ENCODE results near the gene DGCR8. TPM values are rescaled to one million over a fixed set of nuclear protein-coding genes. Genes with fewer than 3 reads are reported as not detected.
A peak's percentile ranks its signal among the peaks of the same experiment; 100 is the strongest.
"Not testable (repeated sequence)": the region's sequence is repeated elsewhere in the genome, so short reads cannot be mapped to it uniquely, and the experiment has no call there.

The DGCR8 gene
- total RNA-seq, 1 donor from 2014 or later, result 32.5 TPM

- H3K9me3 Mint-ChIP-seq (ENCODE audit: low read depth), result no peaks in the 10 kb centered on the region
- no peak overlapping the region for H3K4me3 Mint-ChIP-seq (ENCODE audit: unreplicated experiment)
- no peaks in the 10 kb centered on the region for H3K36me3 Mint-ChIP-seq (ENCODE audit: low read depth)
- no peak overlapping the region for H3K27ac Mint-ChIP-seq (ENCODE audit: unreplicated experiment)
- TF ChIP-seq, protein P1, sequence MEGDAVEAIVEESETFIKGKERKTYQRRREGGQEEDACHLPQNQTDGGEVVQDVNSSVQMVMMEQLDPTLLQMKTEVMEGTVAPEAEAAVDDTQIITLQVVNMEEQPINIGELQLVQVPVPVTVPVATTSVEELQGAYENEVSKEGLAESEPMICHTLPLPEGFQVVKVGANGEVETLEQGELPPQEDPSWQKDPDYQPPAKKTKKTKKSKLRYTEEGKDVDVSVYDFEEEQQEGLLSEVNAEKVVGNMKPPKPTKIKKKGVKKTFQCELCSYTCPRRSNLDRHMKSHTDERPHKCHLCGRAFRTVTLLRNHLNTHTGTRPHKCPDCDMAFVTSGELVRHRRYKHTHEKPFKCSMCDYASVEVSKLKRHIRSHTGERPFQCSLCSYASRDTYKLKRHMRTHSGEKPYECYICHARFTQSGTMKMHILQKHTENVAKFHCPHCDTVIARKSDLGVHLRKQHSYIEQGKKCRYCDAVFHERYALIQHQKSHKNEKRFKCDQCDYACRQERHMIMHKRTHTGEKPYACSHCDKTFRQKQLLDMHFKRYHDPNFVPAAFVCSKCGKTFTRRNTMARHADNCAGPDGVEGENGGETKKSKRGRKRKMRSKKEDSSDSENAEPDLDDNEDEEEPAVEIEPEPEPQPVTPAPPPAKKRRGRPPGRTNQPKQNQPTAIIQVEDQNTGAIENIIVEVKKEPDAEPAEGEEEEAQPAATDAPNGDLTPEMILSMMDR (IDR thresholded peaks at IDR 0.05), result no peak
- H3K27me3 Mint-ChIP-seq (ENCODE audit: low read depth), result no peaks in the 10 kb centered on the region
- peaks cover 6% of the 10 kb centered on the region for H3K4me1 Mint-ChIP-seq (ENCODE audit: low read depth)
- no peak for DNase-seq (ENCODE audit: low spot score)
These were observed 79.0 kb downstream of the DGCR8 start for GRCh38 chr22:20159076-20159475.

GRCh38 chr22:20159531-20159930 is 79.5 kb downstream of the DGCR8 start:
- not testable (repeated sequence) for H3K27ac Mint-ChIP-seq (ENCODE audit: unreplicated experiment); H3K27me3 Mint-ChIP-seq (ENCODE audit: low read depth); DNase-seq (ENCODE audit: low spot score); H3K9me3 Mint-ChIP-seq (ENCODE audit: low read depth); H3K36me3 Mint-ChIP-seq (ENCODE audit: low read depth); H3K4me1 Mint-ChIP-seq (ENCODE audit: low read depth); H3K4me3 Mint-ChIP-seq (ENCODE audit: unreplicated experiment)

GRCh38 chr22:20160041-20160440 is 80.0 kb downstream of the DGCR8 start:
- no peaks in the 10 kb centered on the region for H3K27me3 Mint-ChIP-seq (ENCODE audit: low read depth)
- H3K36me3 Mint-ChIP-seq (ENCODE audit: low read depth), result no peaks in the 10 kb centered on the region

More at GRCh38 chr22:20160041-20160440, 80.0 kb downstream of the DGCR8 start:
- Mint-ChIP-seq H3K4me3 (ENCODE audit: unreplicated experiment) (no peak overlapping the region), H3K9me3 (ENCODE audit: low read depth) (no peaks in the 10 kb centered on the region), H3K4me1 (ENCODE audit: low read depth) (peaks cover 2% of the 10 kb centered on the region), H3K27ac (ENCODE audit: unreplicated experiment) (no peak overlapping the region)
- DNase-seq (ENCODE audit: low spot score), result no peak
- TF ChIP-seq, protein P1 (IDR thresholded peaks at IDR 0.05), result no peak

Small RNAs within 50 kb of the gene (microRNA-seq; reads per million reads assigned to microRNA genes)
- gene MIR185 (ENCODE audit: borderline number of aligned reads), result 1,106 reads per million, percentile 80 among the genes with 10 or more reads in this experiment
- not detected for gene MIR6816 (ENCODE audit: borderline number of aligned reads)

Other genes with a start within 250 kb of the DGCR8 start
- gene GNB1L, start 225.4 kb upstream of the DGCR8 start, total RNA-seq, result 4.9 to 5.3 TPM (median 5.0 TPM) in 3 replicates
- 15.6 to 24.5 TPM (median 18.2 TPM) in 3 replicates for gene RTL10, start 225.4 kb upstream of the DGCR8 start, total RNA-seq
- gene COMT, start 138.5 kb upstream of the DGCR8 start, total RNA-seq, result 66.6 to 186 TPM (median 177 TPM) in 3 replicates
- gene TXNRD2, start 138.4 kb upstream of the DGCR8 start, total RNA-seq, result 12.5 to 15.8 TPM (median 14.1 TPM) in 3 replicates
- 15.2 to 24.2 TPM (median 21.5 TPM) in 3 replicates for gene ARVCF, start 63.4 kb upstream of the DGCR8 start, total RNA-seq
- 21.7 to 30.4 TPM (median 30.1 TPM) in 3 replicates for gene TANGO2, start 59.1 kb upstream of the DGCR8 start, total RNA-seq
- gene RANBP1, start 35.9 kb downstream of the DGCR8 start, total RNA-seq, result 79.5 to 122 TPM (median 82.1 TPM) in 3 replicates
- gene TRMT2A, start 37.0 kb downstream of the DGCR8 start, total RNA-seq, result 45.8 to 66.1 TPM (median 49.3 TPM) in 3 replicates
- gene ZDHHC8, start 51.6 kb downstream of the DGCR8 start, total RNA-seq, result 94.2 to 100 TPM (median 95.2 TPM) in 3 replicates
- 0.36 to 5.4 TPM (median 5.3 TPM) in 3 replicates for gene CCDC188, start 70.8 kb downstream of the DGCR8 start, total RNA-seq
- gene RTN4R, start 188.1 kb downstream of the DGCR8 start, total RNA-seq, result 0.75 to 5.5 TPM (median 5.5 TPM) in 3 replicates
- 45.7 to 52.6 TPM (median 47.2 TPM) in 3 replicates for gene DGCR6L, start 239.8 kb downstream of the DGCR8 start, total RNA-seq